Thyroid gland (tissue), 4 donors: Measurements from ENCODE around the gene SEMA4G.

Experiments
- CTCF ChIP-seq, 6 experiments: fragments of 200-600 bp in 3 of 6; fragments of 450-650 bp in 3 of 6; sonication (generic) in 3 of 6; IDR thresholded peaks; one replicate each; pipeline ENCODE4 v1.5.1; 2016 to 2019; ENCODE audit warnings: antibody characterized with exemption in 6 of 6, mild to moderate bottlenecking in 2 of 6, inconsistent platforms in 1 of 6, moderate library complexity in 1 of 6
- POLR2A ChIP-seq, 2 donors: fragments of 450-650 bp; IDR thresholded peaks; one replicate each; pipeline ENCODE4 v1.6.1; 2017; ENCODE audit warnings: antibody characterized with exemption in 2 of 2, mild to moderate bottlenecking in 2 of 2, moderate library complexity in 1 of 2

GRCh38 chr10:100980311-100980710, 11.0 kb downstream of the SEMA4G start:
- TF ChIP-seq CTCF (IDR thresholded peaks at IDR 0.05), result no peak
- no peak for TF ChIP-seq POLR2A (IDR thresholded peaks at IDR 0.05)
